Measurements from ENCODE around the gene UBE4B. TPM values are rescaled to one million over a fixed set of nuclear protein-coding genes. Genes with fewer than 3 reads are reported as not detected.

UBE4B gene
- total RNA-seq, 1 donor from 2014 or later: 66.7 TPM

GRCh38 chr1:10074059-10074851 is 41.5 kb downstream of the UBE4B start:
- H3F3A ChIP-seq (ENCODE audit: low read depth): no peaks in the 10 kb centered on the region
- no peaks in the 10 kb centered on the region for H3K4me1 ChIP-seq
- H3K9ac ChIP-seq: no peak overlapping the region
- H3K36me3 ChIP-seq: no peaks in the 10 kb centered on the region
- no peak for DNase-seq (ENCODE audit: low spot score)
- Mint-ChIP-seq H3K36me3 (peaks cover 17% of the 10 kb centered on the region), H3K27me3 (ENCODE audit: insufficient read depth, low read depth) (peaks cover 2% of the 10 kb centered on the region), H3K9me3 (no peaks in the 10 kb centered on the region), H3K4me3 (no peak overlapping the region), H3K27ac (no peak overlapping the region), H3K4me1 (peaks cover 7% of the 10 kb centered on the region)
- H3K27me3 ChIP-seq: no peaks in the 10 kb centered on the region
- peaks cover 34% of the 10 kb centered on the region for H3K79me2 ChIP-seq (ENCODE audit: low read depth)
- peaks cover 21% of the 10 kb centered on the region for H4K20me1 ChIP-seq (ENCODE audit: low read depth)
- no peak overlapping the region for H3K27ac ChIP-seq
- no peak overlapping the region for H2AFZ ChIP-seq (replicated peaks)
- no peak overlapping the region for H3K4me2 ChIP-seq
- H3K4me3 ChIP-seq: no peak overlapping the region
- TF ChIP-seq EZH2phosphoT487 (IDR thresholded peaks at IDR 0.05) (no peak), CTCF (IDR thresholded peaks at IDR 0.05) (no peak), EZH2 (IDR thresholded peaks at IDR 0.05) (no peak)
- H3K9me3 ChIP-seq (ENCODE audit: low read depth): no peaks in the 10 kb centered on the region

GRCh38 chr1:10074852-10075730 is 42.3 kb downstream of the UBE4B start:
- Histone ChIP-seq H3K36me3 (no peaks in the 10 kb centered on the region), H3K79me2 (ENCODE audit: low read depth) (peaks cover 26% of the 10 kb centered on the region), H2AFZ (replicated peaks) (no peak overlapping the region), H3K27ac (no peak overlapping the region), H3K4me1 (no peaks in the 10 kb centered on the region), H4K20me1 (ENCODE audit: low read depth) (peaks cover 21% of the 10 kb centered on the region), H3F3A (ENCODE audit: low read depth) (no peaks in the 10 kb centered on the region), H3K4me2 (no peak overlapping the region), H3K9me3 (ENCODE audit: low read depth) (no peaks in the 10 kb centered on the region), H3K9ac (no peak overlapping the region), H3K27me3 (no peaks in the 10 kb centered on the region), H3K4me3 (no peak overlapping the region)
- Mint-ChIP-seq H3K27ac (no peak overlapping the region), H3K4me1 (peaks cover 7% of the 10 kb centered on the region), H3K36me3 (peaks cover 20% of the 10 kb centered on the region), H3K9me3 (no peaks in the 10 kb centered on the region), H3K4me3 (no peak overlapping the region), H3K27me3 (ENCODE audit: insufficient read depth, low read depth) (peaks cover 2% of the 10 kb centered on the region)
- no peak for DNase-seq (ENCODE audit: low spot score)
- TF ChIP-seq EZH2phosphoT487 (IDR thresholded peaks at IDR 0.05) (no peak), EZH2 (IDR thresholded peaks at IDR 0.05) (no peak), CTCF (IDR thresholded peaks at IDR 0.05) (no peak)

GRCh38 chr1:10075732-10076131 is 43.0 kb downstream of the UBE4B start:
- Histone ChIP-seq H4K20me1 (ENCODE audit: low read depth) (peaks cover 20% of the 10 kb centered on the region), H3K27me3 (no peaks in the 10 kb centered on the region), H3F3A (ENCODE audit: low read depth) (no peaks in the 10 kb centered on the region), H2AFZ (replicated peaks) (no peak overlapping the region), H3K79me2 (ENCODE audit: low read depth) (peaks cover 25% of the 10 kb centered on the region), H3K9me3 (ENCODE audit: low read depth) (no peaks in the 10 kb centered on the region), H3K4me3 (no peak overlapping the region), H3K4me1 (no peaks in the 10 kb centered on the region), H3K4me2 (no peak overlapping the region), H3K27ac (no peak overlapping the region), H3K36me3 (peaks cover 5% of the 10 kb centered on the region), H3K9ac (no peak overlapping the region)
- H3K27me3 Mint-ChIP-seq (ENCODE audit: insufficient read depth, low read depth): peaks cover 2% of the 10 kb centered on the region
- no peak overlapping the region for H3K27ac Mint-ChIP-seq
- no peaks in the 10 kb centered on the region for H3K9me3 Mint-ChIP-seq
- TF ChIP-seq EZH2 (IDR thresholded peaks at IDR 0.05): no peak
- TF ChIP-seq CTCF (IDR thresholded peaks at IDR 0.05): no peak
- TF ChIP-seq EZH2phosphoT487 (IDR thresholded peaks at IDR 0.05): no peak
- no peak for DNase-seq (ENCODE audit: low spot score)
- no peak overlapping the region for H3K4me3 Mint-ChIP-seq
- H3K36me3 Mint-ChIP-seq: peaks cover 24% of the 10 kb centered on the region
- peaks cover 7% of the 10 kb centered on the region for H3K4me1 Mint-ChIP-seq
